Ovary (tissue), 9 donors: ENCODE results near the gene PDE4D. TPM values are rescaled to one million over a fixed set of nuclear protein-coding genes. Genes with fewer than 3 reads are reported as not detected.

Experiments used
- DNase-seq, 5 donors: peaks; one replicate each; pipeline ENCODE4 v3.0.0-alpha.2; 2019 to 2020
- H3K27ac ChIP-seq, 2 donors: fragments of 200-600 bp; one replicate each; pipeline versions ENCODE4 v1.5.1 to v1.8.0; 2019 to 2022
- H3K27me3 ChIP-seq: fragments of 200-600 bp; one replicate; pipeline ENCODE4 v1.8.0; 2022
- H3K36me3 ChIP-seq: fragments of 200-600 bp; sonication (generic); one replicate; pipeline ENCODE4 v1.5.1; 2019
- H3K4me1 ChIP-seq: one replicate; pipeline ENCODE4 v1.8.1; 2013; ENCODE audit warnings: mild to moderate bottlenecking, moderate library complexity; ENCODE audit not compliant: insufficient read depth
- H3K4me3 ChIP-seq: fragments of 200-600 bp; sonication (generic); one replicate; pipeline ENCODE4 v1.5.1; 2017
- H3K9me3 ChIP-seq, 2 donors: fragments of 200-600 bp in 1 of 2; sonication (generic) in 1 of 2; one replicate each; pipeline versions ENCODE4 v1.5.1 to v1.8.1; 2013 to 2019; ENCODE audit warnings: mild to moderate bottlenecking in 1 of 2, moderate library complexity in 1 of 2
- CTCF ChIP-seq, 3 donors: fragments of 450-650 bp in 2 of 3; fragments of 200-600 bp in 1 of 3; IDR thresholded peaks; one replicate each; pipeline versions ENCODE4 v1.5.1 to v1.8.0; 2016 to 2022; ENCODE audit warnings: antibody characterized with exemption in 3 of 3, mild to moderate bottlenecking in 1 of 3
- EP300 ChIP-seq: sonication (generic); formaldehyde crosslinking; IDR thresholded peaks from one replicate; pipeline ENCODE4 v1.6.1; 2017; ENCODE audit warnings: antibody characterized with exemption
- POLR2A ChIP-seq: fragments of 450-650 bp; IDR thresholded peaks from one replicate; pipeline ENCODE4 v1.6.1; 2017; ENCODE audit warnings: antibody characterized with exemption, mild to moderate bottlenecking, moderate library complexity
- WGBS, 3 donors: extraction: QIAGEN DNeasy Blood & Tissue Kit in 1 of 3; methylation state at CpG; one replicate each; pipeline versions ENCODE4 v1.1.5 to v1.1.7; 2013 to 2017; 5-methylcytosine and 5-hydroxymethylcytosine counted together
- intact Hi-C, 4 donors: fragments of 100-400 bp; cut with DNase I; formaldehyde crosslinking; loops; one replicate each; pipeline versions ENCODE4 v1.11.0 to v1.15.1; 2022 to 2023
- polyA plus RNA-seq, 2 donors: library from polyadenylated mRNA; stranded (reverse); fragments of 200-250 nt in 1 of 2; fragments of 350-450 nt in 1 of 2; fragmentation: Illumina TruSeq in 1 of 2; extraction: RNeasy Lipid Tissue Mini Kit (QIAGEN cat#74804) in 1 of 2; gene quantifications; one replicate each; pipeline ENCODE4 v1.2.3, GENCODE V29; 2013 to 2014
- total RNA-seq, 7 donors: library from RNA; depleted of rRNA in 2 of 7; stranded (reverse); fragments of >200 nt in 2 of 7; fragmentation: NEBNext Ultra II Directional in 3 of 7; extraction: Animal tissue kit (Norgen Biotek cat#: 25700) in 3 of 7; gene quantifications; one replicate each; pipeline versions ENCODE4 v1.1.0 to v1.2.4, GENCODE V29; 2016 to 2023
- donor health status: DM: no; HTN: no; CAD: no; lungs with moderate emphysema.
- donor health status: DM: no; HTN: no; CAD: no.
- donor health status: Bipolar disorder and iron deficiency.
- donor health status: DM: yes; HTN: yes; CAD: no.
- donor health status: DM: no; HTN: no; CAD: no.
- donor health status: DM: yes; HTN: yes; CAD: no.

The PDE4D gene
- total and polyA plus RNA-seq, 9 donors, result 1.3 to 67.6 (median 8.4) TPM

DNA sequence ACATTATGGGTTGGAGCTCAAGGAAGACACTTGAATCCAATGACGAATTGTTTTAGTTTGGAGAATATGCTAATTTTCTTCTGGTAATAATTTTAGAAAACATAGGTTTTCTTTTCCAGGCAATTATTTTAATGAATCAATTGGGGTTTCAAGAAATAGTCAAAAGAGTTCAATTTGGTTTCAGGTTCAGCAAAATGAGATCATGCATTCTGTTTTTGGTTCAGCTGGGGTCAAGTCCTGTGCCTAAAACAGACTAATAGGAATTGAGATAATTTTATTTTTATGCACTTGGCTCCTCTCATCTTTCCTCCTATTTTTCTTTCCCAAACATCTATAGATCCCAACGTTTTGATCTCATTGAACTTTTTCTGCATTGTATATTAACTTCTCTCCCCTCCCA, 713.8 kb downstream of the PDE4D start:
- H3K27ac ChIP-seq, result no peak overlapping the region
- H3K4me1 ChIP-seq, result no peaks in the 10 kb centered on the region
- no peaks in the 10 kb centered on the region for H3K36me3 ChIP-seq
- H3K9me3 ChIP-seq, result no peaks in the 10 kb centered on the region
- H3K27me3 ChIP-seq, result no peaks in the 10 kb centered on the region
- DNase-seq, result no peak
- no peak overlapping the region for H3K4me3 ChIP-seq
- TF ChIP-seq CTCF (IDR thresholded peaks at IDR 0.05) (no peak), POLR2A (no peak), EP300 (no peak)
- intact Hi-C loops, result loop anchor here in 3 of 4 donors (10.0 kb wide), 3 partner anchors 195 to 495 kb away; no protein-coding TSS in a partner anchor
- 50 to 70% (median 53%) methylated on average over 2 of the region's 2 CpGs for WGBS, 3 donors

DNA sequence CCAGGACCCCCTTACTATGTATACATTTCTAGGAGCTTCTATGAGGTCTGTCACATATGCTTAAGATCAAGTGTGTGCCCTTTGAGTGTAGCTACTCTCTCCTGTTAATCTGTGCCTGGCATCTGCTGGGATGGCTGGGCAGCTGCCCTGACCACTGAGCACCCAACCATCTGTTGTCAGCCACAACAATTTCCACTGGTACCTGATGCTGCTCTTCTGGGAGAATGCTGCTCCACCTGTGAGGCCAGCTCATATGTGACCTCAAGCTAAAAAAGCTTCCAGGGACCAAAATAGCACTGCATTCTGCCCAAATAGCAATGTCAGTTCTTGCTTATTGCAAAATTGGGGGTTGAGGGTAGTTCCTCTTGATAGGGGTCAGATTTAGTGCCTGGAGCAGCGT, 715.0 kb downstream of the PDE4D start:
- intact Hi-C loops, result loop anchor here in 1 of 4 donors (10.0 kb wide), 1 partner anchor 304 kb away; no protein-coding TSS in a partner anchor
- TF ChIP-seq CTCF (IDR thresholded peaks at IDR 0.05) (no peak), POLR2A (no peak), EP300 (no peak)
- 91 to 100% (median 95%) methylated on average over 1 of the region's 1 CpG for WGBS, 3 donors

DNA sequence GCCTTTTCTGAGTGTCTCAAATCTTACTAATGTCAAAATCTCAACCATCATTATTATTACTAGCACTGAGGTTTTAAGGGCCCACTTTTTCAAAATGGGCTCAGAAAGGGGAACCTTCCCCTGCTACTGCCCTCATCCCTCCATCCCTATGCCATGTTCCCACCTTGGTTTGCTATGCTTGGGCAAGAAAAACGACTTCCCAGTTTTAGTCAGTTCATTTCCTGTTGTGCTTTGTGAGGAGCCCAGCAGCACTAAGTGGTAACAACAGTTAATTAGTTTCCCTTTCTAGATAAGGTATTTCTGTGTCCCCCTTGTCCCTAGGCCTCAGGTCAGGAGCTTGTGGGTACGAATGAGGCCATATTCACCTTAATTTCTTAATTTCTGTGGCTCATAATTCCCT, 715.5 kb downstream of the PDE4D start:
- DNase-seq, result no peak
- Histone ChIP-seq H3K9me3 (no peaks in the 10 kb centered on the region), H3K36me3 (no peaks in the 10 kb centered on the region), H3K4me1 (no peaks in the 10 kb centered on the region), H3K4me3 (no peak overlapping the region), H3K27ac (no peak overlapping the region), H3K27me3 (no peaks in the 10 kb centered on the region)
- intact Hi-C loops, result loop anchor here in 1 of 4 donors (10.0 kb wide), 1 partner anchor 303 kb away; no protein-coding TSS in a partner anchor
- TF ChIP-seq EP300 (no peak), POLR2A (no peak), CTCF (IDR thresholded peaks at IDR 0.05) (no peak)
- WGBS, 3 donors, result 62 to 71% (median 68%) methylated on average over 2 of the region's 2 CpGs

More for the DNA sequence above, 715.0 kb downstream of the PDE4D start:
- Histone ChIP-seq H3K36me3 (no peaks in the 10 kb centered on the region), H3K27me3 (no peaks in the 10 kb centered on the region), H3K4me3 (no peak overlapping the region), H3K27ac (no peak overlapping the region), H3K9me3 (no peaks in the 10 kb centered on the region), H3K4me1 (no peaks in the 10 kb centered on the region)
- no peak for DNase-seq

GRCh38 chr5:59177644-59178043, 715.9 kb downstream of the PDE4D start:
- Histone ChIP-seq H3K36me3 (no peaks in the 10 kb centered on the region), H3K4me3 (no peak overlapping the region), H3K9me3 (no peaks in the 10 kb centered on the region), H3K27ac (no peak overlapping the region), H3K27me3 (no peaks in the 10 kb centered on the region), H3K4me1 (no peaks in the 10 kb centered on the region)
- WGBS, 3 donors, result 90 to 97% (median 93%) methylated on average over 3 of the region's 3 CpGs
- no peak for DNase-seq
- intact Hi-C loops, result loop anchor here in 1 of 4 donors (10.0 kb wide), 1 partner anchor 303 kb away; no protein-coding TSS in a partner anchor
- TF ChIP-seq EP300 (no peak), POLR2A (no peak), CTCF (IDR thresholded peaks at IDR 0.05) (no peak)
